GM12878 (cell line): Measurements from ENCODE around the gene DAB2. TPM values are rescaled to one million over a fixed set of nuclear protein-coding genes. Genes with fewer than 3 reads are reported as not detected.

Experiments
- ATAC-seq: fragments of 200-7000 bp; cut with Tn5 transposase; 3 replicates; pipeline ENCODE4 v1.9.1; 2020; ENCODE audit warnings: mild to moderate bottlenecking, moderate library complexity
- BruUV-seq: library from RNA; stranded (reverse); fragments of 400-500 nt; replicated peaks from 2 replicates; lab custom pipeline; 2021; lab: Mats Ljungman, UMichigan
- CTCF ChIA-PET: fragments of 300-600 bp; sonication (Branson Sonifier 250); formaldehyde crosslinking; extraction: SDS; loops from one replicate; lab custom pipeline; 2021; ENCODE audit warnings: inconsistent platforms; lab: Yijun Ruan, JAX
- POLR2A ChIA-PET: fragments of 350-600 bp; formaldehyde crosslinking; extraction: SDS; loops from one replicate; lab custom pipeline; 2021; ENCODE audit warnings: inconsistent platforms; lab: Charles Lee
- RAD21 ChIA-PET: fragments of 300-600 bp; sonication (Branson Sonifier 250); formaldehyde crosslinking; loops from one replicate; lab custom pipeline; 2023; ENCODE audit warnings: antibody characterized with exemption; ENCODE audit not compliant: unreplicated experiment; lab: Charles Lee
- SMC1A ChIA-PET: fragments of 300-600 bp; sonication (Branson Sonifier 250); formaldehyde crosslinking; loops from one replicate; lab custom pipeline; 2023; ENCODE audit not compliant: unreplicated experiment, uncharacterized antibody; lab: Charles Lee
- DNase-seq: peaks from one replicate; pipeline ENCODE4 v3.0.0-alpha.2; 2011; ENCODE audit warnings: low read depth, low spot score
- FAIRE-seq: peaks from 3 replicates; lab custom pipeline; 2011; peaks lifted over from hg19 to GRCh38; lab: Jason Lieb, UNC
- H2AFZ ChIP-seq: 2 replicates; pipeline ENCODE4 v1.6.0; 2011; ENCODE audit warnings: low read depth, low read length, control low read depth; ENCODE audit not compliant: control insufficient read depth
- H3K27ac ChIP-seq: 2 replicates; pipeline ENCODE4 v1.5.1; 2011; ENCODE audit warnings: control low read depth; ENCODE audit not compliant: control insufficient read depth, insufficient read depth
- H3K27me3 ChIP-seq, 2 experiments: replicated peaks in 1 of 2; 2 replicates each; pipeline versions ENCODE4 v1.6.0 to v1.6.1; 2011; ENCODE audit warnings: low read length in 1 of 2; ENCODE audit not compliant: control insufficient read depth in 2 of 2, insufficient read depth in 2 of 2
- H3K36me3 ChIP-seq, 2 experiments: 2 replicates each; pipeline ENCODE4 v1.5.1; 2011; ENCODE audit warnings: low read length in 1 of 2; ENCODE audit not compliant: control insufficient read depth in 2 of 2, insufficient read depth in 2 of 2
- H3K4me1 ChIP-seq: 2 replicates; pipeline ENCODE4 v1.6.1; 2011; ENCODE audit warnings: mild to moderate bottlenecking, low read length, moderate library complexity, mixed read lengths; ENCODE audit not compliant: control insufficient read depth, insufficient read depth
- H3K4me2 ChIP-seq: 2 replicates; pipeline ENCODE4 v1.6.0; 2011; ENCODE audit warnings: control low read depth; ENCODE audit not compliant: control insufficient read depth, insufficient read depth
- H3K4me3 ChIP-seq: fragments of 200-600 bp; sonication (generic); 2 replicates; pipeline ENCODE4 v1.5.1; 2016
- H3K79me2 ChIP-seq: 2 replicates; pipeline ENCODE4 v1.6.0; 2011; ENCODE audit warnings: low read length; ENCODE audit not compliant: control insufficient read depth, insufficient read depth
- H3K9ac ChIP-seq: 2 replicates; pipeline ENCODE4 v1.8.0; 2011; ENCODE audit warnings: low read length, control low read depth, mixed read lengths; ENCODE audit not compliant: control insufficient read depth, insufficient read depth
- H3K9me3 ChIP-seq: replicated peaks from 3 replicates; pipeline ENCODE4 v1.5.1; 2011; ENCODE audit warnings: mild to moderate bottlenecking, low read length; ENCODE audit not compliant: control insufficient read depth, insufficient read depth
- H4K20me1 ChIP-seq: 2 replicates; pipeline ENCODE4 v1.6.0; 2011; ENCODE audit not compliant: control insufficient read depth, insufficient read depth
- CTCF ChIP-seq, 3 experiments: IDR thresholded peaks in 2 of 3; conservative IDR thresholded peaks in 1 of 3; 2 replicates each; pipeline ENCODE4 v1.5.1; 2011; ENCODE audit warnings: low read depth in 3 of 3, low read length in 3 of 3, mild to moderate bottlenecking in 3 of 3, control low read depth in 2 of 3, moderate library complexity in 2 of 3, inconsistent platforms in 1 of 3, mixed read lengths in 1 of 3; ENCODE audit not compliant: control insufficient read depth in 2 of 3, insufficient read depth in 1 of 3; ENCODE audit errors: extremely low read depth in 1 of 3
- HDGF ChIP-seq: fragments of 450-650 bp; IDR thresholded peaks from 2 replicates; pipeline ENCODE4 v1.6.1; 2016; ENCODE audit warnings: antibody characterized with exemption
- IRF3 ChIP-seq: fragments of 450-650 bp; IDR thresholded peaks from 2 replicates; pipeline ENCODE4 v1.6.1; 2014; ENCODE audit warnings: mild to moderate bottlenecking
- KAT2A ChIP-seq: conservative IDR thresholded peaks from 2 replicates; pipeline ENCODE4 v1.6.1; 2011; ENCODE audit warnings: low read depth, low read length; ENCODE audit not compliant: control insufficient read depth
- LARP7 ChIP-seq: fragments of 450-650 bp; IDR thresholded peaks from 2 replicates; pipeline ENCODE4 v1.6.1; 2017; ENCODE audit warnings: mild to moderate bottlenecking
- PAX5 ChIP-seq: IDR thresholded peaks from 2 replicates; pipeline ENCODE4 v1.6.1; 2011; ENCODE audit warnings: low read depth, low read length, borderline replicate concordance
- PAX8 ChIP-seq: fragments of 450-650 bp; IDR thresholded peaks from 2 replicates; pipeline ENCODE4 v1.6.1; 2017; ENCODE audit warnings: mild to moderate bottlenecking, moderate library complexity
- POU2F2 ChIP-seq: IDR thresholded peaks from 3 replicates; pipeline ENCODE4 v1.6.1; 2011; ENCODE audit warnings: low read depth, mild to moderate bottlenecking, low read length, borderline replicate concordance
- SKIL ChIP-seq: fragments of 450-650 bp; IDR thresholded peaks from 2 replicates; pipeline ENCODE4 v1.6.1; 2017; ENCODE audit warnings: mild to moderate bottlenecking, low read depth, inconsistent platforms; ENCODE audit not compliant: poor library complexity, severe bottlenecking
- SPI1 ChIP-seq: IDR thresholded peaks from 2 replicates; pipeline ENCODE4 v1.6.1; 2011; ENCODE audit warnings: low read depth, mild to moderate bottlenecking, low read length, moderate library complexity, borderline replicate concordance; ENCODE audit not compliant: insufficient read depth
- TCF12 ChIP-seq: IDR thresholded peaks from 2 replicates; pipeline ENCODE4 v1.6.1; 2011; ENCODE audit warnings: low read depth, mild to moderate bottlenecking, low read length
- YY1 ChIP-seq: IDR thresholded peaks from 2 replicates; pipeline ENCODE4 v1.6.1; 2011; ENCODE audit warnings: low read depth, mild to moderate bottlenecking, low read length
- WGBS: methylation state at CpG from one replicate; pipeline ENCODE4 v1.1.6; 2016; ENCODE audit warnings: low lambda C conversion rate; ENCODE audit not compliant: insufficient replicate concordance, insufficient coverage; ENCODE audit errors: missing lambda C conversion rate; 5-methylcytosine and 5-hydroxymethylcytosine counted together
- in situ Hi-C: fragments of 300-500 bp; cut with MboI; formaldehyde crosslinking; loops from 9 replicates; pipeline ENCODE4 v1.14.3; 2018; ENCODE audit warnings: mixed read lengths
- intact Hi-C: fragments of 100-400 bp; cut with micrococcal nuclease; formaldehyde crosslinking; loops from one replicate; pipeline ENCODE4 v1.14.2; 2022; ENCODE audit not compliant: unreplicated experiment
- polyA plus RNA-seq, 11 experiments: library from polyadenylated mRNA; depleted of rRNA in 4 of 11; unstranded in 6 of 11; stranded (reverse) in 5 of 11; fragments of >200 nt; fragmentation: Nextera tagmentation in 4 of 11; fragmentation: Illumina TruSeq in 1 of 11; extraction: Ambion mirVana in 4 of 11; extraction: Trizol in 1 of 11; gene quantifications; 1 replicate in 1 of 11; 2 replicates in 10 of 11; pipeline versions ENCODE4 v1.2.1 to v1.2.3, GENCODE V29; 2011 to 2016; ENCODE audit warnings: inconsistent platforms in 2 of 11, missing spikeins in 2 of 11, low read depth in 1 of 11
- total RNA-seq, 4 experiments: library from RNA; depleted of rRNA in 3 of 4; stranded (reverse); fragments of >200 nt in 3 of 4; fragmentation: Illumina TruSeq in 1 of 4; extraction: Trizol in 1 of 4; gene quantifications; 2 replicates each; pipeline versions ENCODE4 v1.2.1 to v1.2.3, GENCODE V29; 2013 to 2021
- TF ChIP-seq, protein P1 (sequence below): fragments of 450-650 bp; IDR thresholded peaks from 2 replicates; pipeline ENCODE4 v1.6.1; 2016; ENCODE audit warnings: mild to moderate bottlenecking
- TF ChIP-seq, protein P2 (sequence below): fragments of 450-650 bp; conservative IDR thresholded peaks from 2 replicates; pipeline ENCODE4 v1.6.1; 2017; ENCODE audit warnings: mild to moderate bottlenecking, moderate library complexity

DAB2 gene
- total and polyA plus RNA-seq, 10 of the 15 experiments (the other 5 are each of a cell fraction or from before 2014, with no cell fraction given), result 0.05 to 0.23 (median 0.11) TPM; not detected in 7

GRCh38 chr5:39349484-39349883 lies 75.3 kb downstream of the DAB2 start (continued):
- TF ChIP-seq IRF3 (no peak), KAT2A (no peak), TCF12 (no peak), YY1 (no peak)

- CTCF ChIA-PET, result no interaction called here
- no peak overlapping the region for H3K4me2 ChIP-seq
- no peak for FAIRE-seq
- no peak for TF ChIP-seq POU2F2
- TF ChIP-seq HDGF, result no peak
- TF ChIP-seq IRF3, result no peak
- no peak for TF ChIP-seq PAX8
- no peak for TF ChIP-seq SPI1
- TF ChIP-seq LARP7, result no peak
- TF ChIP-seq, protein P1, sequence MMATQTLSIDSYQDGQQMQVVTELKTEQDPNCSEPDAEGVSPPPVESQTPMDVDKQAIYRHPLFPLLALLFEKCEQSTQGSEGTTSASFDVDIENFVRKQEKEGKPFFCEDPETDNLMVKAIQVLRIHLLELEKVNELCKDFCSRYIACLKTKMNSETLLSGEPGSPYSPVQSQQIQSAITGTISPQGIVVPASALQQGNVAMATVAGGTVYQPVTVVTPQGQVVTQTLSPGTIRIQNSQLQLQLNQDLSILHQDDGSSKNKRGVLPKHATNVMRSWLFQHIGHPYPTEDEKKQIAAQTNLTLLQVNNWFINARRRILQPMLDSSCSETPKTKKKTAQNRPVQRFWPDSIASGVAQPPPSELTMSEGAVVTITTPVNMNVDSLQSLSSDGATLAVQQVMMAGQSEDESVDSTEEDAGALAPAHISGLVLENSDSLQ, result no peak
- TF ChIP-seq, protein P2, sequence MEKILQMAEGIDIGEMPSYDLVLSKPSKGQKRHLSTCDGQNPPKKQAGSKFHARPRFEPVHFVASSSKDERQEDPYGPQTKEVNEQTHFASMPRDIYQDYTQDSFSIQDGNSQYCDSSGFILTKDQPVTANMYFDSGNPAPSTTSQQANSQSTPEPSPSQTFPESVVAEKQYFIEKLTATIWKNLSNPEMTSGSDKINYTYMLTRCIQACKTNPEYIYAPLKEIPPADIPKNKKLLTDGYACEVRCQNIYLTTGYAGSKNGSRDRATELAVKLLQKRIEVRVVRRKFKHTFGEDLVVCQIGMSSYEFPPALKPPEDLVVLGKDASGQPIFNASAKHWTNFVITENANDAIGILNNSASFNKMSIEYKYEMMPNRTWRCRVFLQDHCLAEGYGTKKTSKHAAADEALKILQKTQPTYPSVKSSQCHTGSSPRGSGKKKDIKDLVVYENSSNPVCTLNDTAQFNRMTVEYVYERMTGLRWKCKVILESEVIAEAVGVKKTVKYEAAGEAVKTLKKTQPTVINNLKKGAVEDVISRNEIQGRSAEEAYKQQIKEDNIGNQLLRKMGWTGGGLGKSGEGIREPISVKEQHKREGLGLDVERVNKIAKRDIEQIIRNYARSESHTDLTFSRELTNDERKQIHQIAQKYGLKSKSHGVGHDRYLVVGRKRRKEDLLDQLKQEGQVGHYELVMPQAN, result no peak
- no peak for TF ChIP-seq PAX5
- TF ChIP-seq CTCF (IDR thresholded peaks at IDR 0.05 in 2 of 3, conservative IDR thresholded peaks at IDR 0.05 in 1 of 3; ENCODE audit: control insufficient read depth in 2 of 3, extremely low read depth in 1 of 3, insufficient read depth in 1 of 3, low read depth in 3 of 3, low read length in 3 of 3), result no peak
- TF ChIP-seq SKIL, result no peak
Measured at GRCh38 chr5:39342460-39342859, 82.3 kb downstream of the DAB2 start.

More at GRCh38 chr5:39342460-39342859, 82.3 kb downstream of the DAB2 start:
- SMC1A ChIA-PET, result no interaction called here
- in situ Hi-C loops (no loop called here), intact Hi-C loops (no loop called here)
- RAD21 ChIA-PET, result no interaction called here
- Histone ChIP-seq H4K20me1 (no peaks in the 10 kb centered on the region), H3K4me3 (no peak overlapping the region), H3K79me2 (no peaks in the 10 kb centered on the region), H3K9ac (no peak overlapping the region), H3K36me3 (no peaks in the 10 kb centered on the region), H2AFZ (no peak overlapping the region), H3K27me3 (no peaks in the 10 kb centered on the region), H3K4me1 (no peaks in the 10 kb centered on the region), H3K27ac (no peak overlapping the region), H3K9me3 (no peaks in the 10 kb centered on the region)
- DNase-seq (no peak), ATAC-seq (no peak)
- POLR2A ChIA-PET, result no interaction called here
- WGBS, result 9% methylated on average over 1 of the region's 1 CpG
- BruUV-seq, result no TSS peak
